Vagina (tissue), 2 donors: ENCODE data around the gene FOXR1.
"Not testable (repeated sequence)": the region's sequence is repeated elsewhere in the genome, so short reads cannot be mapped to it uniquely, and the experiment has no call there.

ENCODE experiments used
- CTCF ChIP-seq, 3 experiments: fragments of 450-650 bp in 2 of 3; fragments of 200-600 bp in 1 of 3; sonication (generic) in 1 of 3; IDR thresholded peaks; one replicate each; pipeline ENCODE4 v1.5.1; 2017 to 2019; ENCODE audit warnings: antibody characterized with exemption in 3 of 3, mild to moderate bottlenecking in 2 of 3, moderate library complexity in 2 of 3
- POLR2A ChIP-seq, 2 donors: fragments of 450-650 bp; IDR thresholded peaks; one replicate each; pipeline ENCODE4 v1.6.1; 2017; ENCODE audit warnings: antibody characterized with exemption in 2 of 2, mild to moderate bottlenecking in 2 of 2, moderate library complexity in 2 of 2

DNA sequence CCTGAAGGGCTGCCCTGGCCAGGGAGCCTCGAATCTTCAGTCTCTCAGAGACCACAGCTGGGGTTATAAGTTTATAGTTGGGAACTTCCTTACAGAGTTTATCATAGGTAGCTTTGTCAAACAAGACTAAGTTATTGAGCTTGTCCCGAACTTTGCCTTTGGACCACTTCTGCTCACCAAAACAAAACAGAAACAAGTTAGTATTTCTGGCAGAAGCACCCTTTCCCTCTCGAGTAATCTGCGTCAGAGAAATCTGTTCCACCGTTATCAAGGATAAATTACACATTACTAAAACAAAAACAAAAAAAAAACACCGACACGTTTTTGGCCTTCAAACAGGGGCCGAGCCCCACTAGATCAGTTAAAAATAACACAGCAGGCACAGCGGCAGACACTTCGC, 45.8 kb downstream of the FOXR1 start:
- not testable (repeated sequence) for TF ChIP-seq CTCF, POLR2A (IDR thresholded peaks at IDR 0.05)
